ENCODE measurements around the gene SSX1. TPM values are rescaled to one million over a fixed set of nuclear protein-coding genes. Genes with fewer than 3 reads are reported as not detected.

Gene SSX1
- total RNA-seq, 2 donors from 2014 or later: 0.32 TPM; not detected in 1

Other genes starting within 250 kb of the SSX1 start
- not detected for gene SPACA5, start 248.4 kb upstream of the SSX1 start, total RNA-seq
- gene ZNF630, start 183.8 kb upstream of the SSX1 start, total RNA-seq: 1 to 10 TPM; 2.6 to 2.8 TPM
- not detected for gene SPACA5B, start 124.8 kb upstream of the SSX1 start, total RNA-seq
- not detected for gene SSX5, start 58.6 kb upstream of the SSX1 start, total RNA-seq
- not detected for gene SSX3, start 101.3 kb downstream of the SSX1 start, total RNA-seq
- not detected for gene SSX4, start 128.1 kb downstream of the SSX1 start, total RNA-seq
- gene SSX4B, start 156.6 kb downstream of the SSX1 start, total RNA-seq: not detected
- gene SLC38A5, start 214.9 kb downstream of the SSX1 start, total RNA-seq: 10 to 100 TPM; 18.8 to 89.3 TPM
- gene FTSJ1, start 220.8 kb downstream of the SSX1 start, total RNA-seq: 10 to 100 TPM; 18.0 to 38.7 TPM